K562 (cell line): ENCODE measurements around the gene FCRL6. TPM values are rescaled to one million over a fixed set of nuclear protein-coding genes. Genes with fewer than 3 reads are reported as not detected.

Experiments
- ATAC-seq: fragments of 200-7000 bp; cut with Tn5 transposase; 3 replicates; pipeline ENCODE4 v1.9.1; 2020; ENCODE audit warnings: moderate library complexity
- BruUV-seq: library from RNA; stranded (reverse); fragments of 400-500 nt; replicated peaks from 2 replicates; lab custom pipeline; 2021; lab: Mats Ljungman, UMichigan
- CTCF ChIA-PET: fragments of 300-600 bp; formaldehyde crosslinking; extraction: SDS; loops from one replicate; lab custom pipeline; 2021; ENCODE audit warnings: low intra/inter-chr PET ratio; lab: Yijun Ruan, JAX
- POLR2A ChIA-PET: fragments of 300-600, 350-650 bp; sonication (Branson Sonifier 250); formaldehyde crosslinking; extraction: SDS; loops from one replicate; lab custom pipeline; 2021; ENCODE audit warnings: antibody characterized with exemption, inconsistent platforms; lab: Yijun Ruan, JAX
- DNase-seq, 4 experiments: peaks; one replicate each; pipeline versions ENCODE4 v3.0.0 to v3.0.0-alpha.2; 2011 to 2018; ENCODE audit warnings: low spot score in 3 of 4, mixed read lengths in 3 of 4; ENCODE audit errors: extremely low read depth in 1 of 4
- FAIRE-seq: peaks from 2 replicates; lab custom pipeline; 2011; peaks lifted over from hg19 to GRCh38; lab: Jason Lieb, UNC
- H2AFZ ChIP-seq: 2 replicates; pipeline ENCODE4 v1.6.0; 2011; ENCODE audit warnings: low read depth, low read length, control low read depth, inconsistent platforms
- H3K27ac ChIP-seq: fragments of 200-600 bp; 3 replicates; pipeline ENCODE4 v1.8.0; 2011; ENCODE audit warnings: low read depth, mild to moderate bottlenecking, control low read depth, inconsistent platforms, low read length, moderate library complexity, mixed read lengths; ENCODE audit errors: extremely low read depth
- H3K27me3 ChIP-seq, 2 experiments: fragments of 300-600 bp in 1 of 2; 2 replicates in 1 of 2; 3 replicates in 1 of 2; pipeline versions ENCODE4 v1.6.0 to v1.8.0; 2011; ENCODE audit warnings: inconsistent platforms in 2 of 2, low read length in 2 of 2, mild to moderate bottlenecking in 1 of 2, mixed read lengths in 1 of 2, moderate library complexity in 1 of 2; ENCODE audit not compliant: control insufficient read depth in 2 of 2, insufficient read depth in 2 of 2
- H3K36me3 ChIP-seq: fragments of 300-600 bp; 3 replicates; pipeline ENCODE4 v1.8.0; 2011; ENCODE audit warnings: mild to moderate bottlenecking, low read length, inconsistent platforms; ENCODE audit not compliant: control insufficient read depth, insufficient read depth
- H3K4me1 ChIP-seq, 2 experiments: fragments of 200-600 bp in 1 of 2; replicated peaks in 1 of 2; 2 replicates in 1 of 2; 3 replicates in 1 of 2; pipeline versions ENCODE4 v1.5.1 to v1.8.0; 2011; ENCODE audit warnings: inconsistent platforms in 2 of 2, low read length in 2 of 2, mild to moderate bottlenecking in 1 of 2, mixed read lengths in 1 of 2, moderate library complexity in 1 of 2; ENCODE audit not compliant: control insufficient read depth in 2 of 2, insufficient read depth in 2 of 2
- H3K4me2 ChIP-seq: 2 replicates; pipeline ENCODE4 v1.6.1; 2011; ENCODE audit warnings: low read length, control low read depth, inconsistent platforms, mixed read lengths; ENCODE audit not compliant: insufficient read depth
- H3K4me3 ChIP-seq: fragments of 200-600 bp; sonication (generic), shearing (Covaris generic); 2 replicates; pipeline ENCODE4 v1.5.1; 2016; ENCODE audit warnings: control low read depth, inconsistent platforms
- H3K79me2 ChIP-seq: fragments of 200-600 bp; 3 replicates; pipeline ENCODE4 v1.8.0; 2011; ENCODE audit warnings: low read length, inconsistent platforms; ENCODE audit not compliant: control insufficient read depth, insufficient read depth
- H3K9ac ChIP-seq, 2 experiments: 2 replicates each; pipeline versions ENCODE4 v1.6.0 to v1.6.1; 2011; ENCODE audit warnings: low read depth in 2 of 2, low read length in 2 of 2, control low read depth in 1 of 2, inconsistent platforms in 1 of 2, mild to moderate bottlenecking in 1 of 2, mixed read lengths in 1 of 2; ENCODE audit not compliant: insufficient read depth in 1 of 2
- H3K9me1 ChIP-seq: one replicate; pipeline ENCODE4 v1.6.0; 2011; ENCODE audit warnings: inconsistent platforms, mild to moderate bottlenecking, low read length, moderate library complexity; ENCODE audit not compliant: control insufficient read depth, insufficient read depth
- H3K9me3 ChIP-seq: replicated peaks from 2 replicates; pipeline ENCODE4 v1.5.1; 2011; ENCODE audit warnings: low read depth, low read length, inconsistent platforms; ENCODE audit not compliant: control insufficient read depth, insufficient read depth
- H4K20me1 ChIP-seq: replicated peaks from 2 replicates; pipeline ENCODE4 v1.6.1; 2011; ENCODE audit warnings: low read length, inconsistent platforms, mixed read lengths; ENCODE audit not compliant: control insufficient read depth, insufficient read depth
- BCOR ChIP-seq: fragments of 450-650 bp; IDR thresholded peaks from 2 replicates; pipeline ENCODE4 v1.6.1; 2016
- ELF4 ChIP-seq: fragments of 450-650 bp; formaldehyde crosslinking; IDR thresholded peaks from 2 replicates; pipeline ENCODE4 v1.4.0; 2022; ENCODE audit warnings: missing genetic modification characterization
- EP300 ChIP-seq: IDR thresholded peaks from 2 replicates; pipeline ENCODE4 v1.6.1; 2012; ENCODE audit warnings: low read length, improper control_type of control experiment
- GATAD2A ChIP-seq: fragments of 450-650 bp; IDR thresholded peaks from 2 replicates; pipeline ENCODE4 v1.6.1; 2017
- JUNB ChIP-seq: fragments of 450-650 bp; formaldehyde crosslinking; conservative IDR thresholded peaks from 2 replicates; pipeline ENCODE4 v1.4.0; 2020; ENCODE audit warnings: mild to moderate bottlenecking
- NEUROD1 ChIP-seq: fragments of 150-350 bp; IDR thresholded peaks from 2 replicates; pipeline ENCODE4 v1.6.1; 2014; ENCODE audit warnings: borderline replicate concordance, low read length, low read depth; ENCODE audit not compliant: partially characterized antibody
- POLR2A ChIP-seq: fragments of 450-650 bp; conservative IDR thresholded peaks from 2 replicates; pipeline ENCODE4 v1.6.1; 2016
- SREBF2 ChIP-seq: sonication (generic); formaldehyde crosslinking; IDR thresholded peaks from 2 replicates; pipeline ENCODE4 v1.4.0; 2020; ENCODE audit warnings: mild to moderate bottlenecking, missing genetic modification reagents
- TBP ChIP-seq: optimal IDR thresholded peaks from 2 replicates; pipeline ENCODE3; 2011; ENCODE audit warnings: low read depth, low read length, improper control_type of control experiment
- TCF7L2 ChIP-seq: fragments of 150-350 bp; IDR thresholded peaks from 2 replicates; pipeline ENCODE4 v1.6.1; 2016; ENCODE audit warnings: low read depth, mild to moderate bottlenecking, low read length, moderate library complexity
- WHSC1 ChIP-seq: IDR thresholded peaks from one replicate; pipeline ENCODE4 v1.6.1; 2012; ENCODE audit warnings: low read length, control low read depth, inconsistent platforms
- XRCC5 ChIP-seq: fragments of 200-400 bp; formaldehyde crosslinking; IDR thresholded peaks from 2 replicates; pipeline ENCODE4 v1.6.1; 2017; ENCODE audit warnings: low read depth, mild to moderate bottlenecking, low read length
- ZC3H11A ChIP-seq: IDR thresholded peaks from 2 replicates; pipeline ENCODE4 v1.6.1; 2012; ENCODE audit warnings: low read depth, low read length, improper control_type of control experiment
- ZFX ChIP-seq: sonication (generic); formaldehyde crosslinking; IDR thresholded peaks from 2 replicates; pipeline ENCODE4 v1.8.0; 2022; ENCODE audit warnings: mild to moderate bottlenecking, missing genetic modification reagents, moderate library complexity
- ZNF23 ChIP-seq: fragments of 250-450 bp; sonication (Bioruptor Pico); IDR thresholded peaks from 2 replicates; pipeline ENCODE4 v1.4.0; 2020; ENCODE audit warnings: mild to moderate bottlenecking
- ZNF282 ChIP-seq: sonication (generic); formaldehyde crosslinking; IDR thresholded peaks from 2 replicates; pipeline ENCODE4 v1.8.1; 2023; ENCODE audit warnings: missing genetic modification reagents
- ZNF707 ChIP-seq: fragments of 250-450 bp; sonication (Bioruptor Pico); conservative IDR thresholded peaks from 2 replicates; pipeline ENCODE4 v1.8.0; 2022; ENCODE audit warnings: inconsistent platforms, mild to moderate bottlenecking, moderate library complexity
- WGBS: fragments of 100-300 bp; shearing (Covaris generic); methylation state at CpG from one replicate; pipeline ENCODE4 v1.1.6; 2016; ENCODE audit warnings: low coverage, mixed read lengths; ENCODE audit not compliant: insufficient coverage; ENCODE audit errors: missing lambda C conversion rate; 5-methylcytosine and 5-hydroxymethylcytosine counted together
- in situ Hi-C: fragments of 300-500 bp; cut with MboI; formaldehyde crosslinking; loops from 4 replicates; pipeline ENCODE4 v1.15.0; 2018; ENCODE audit warnings: inconsistent platforms, mixed read lengths
- intact Hi-C: fragments of 100-400 bp; cut with micrococcal nuclease; formaldehyde crosslinking; loops from 2 replicates; pipeline ENCODE4 v1.14.2; 2022
- polyA plus RNA-seq, 8 experiments: library from polyadenylated mRNA; depleted of rRNA in 4 of 8; stranded (reverse) in 5 of 8; unstranded in 3 of 8; fragments of >200 nt; fragmentation: Nextera tagmentation in 2 of 8; fragmentation: Illumina TruSeq in 1 of 8; extraction: Ambion mirVana in 2 of 8; extraction: Trizol in 1 of 8; gene quantifications; 2 replicates each; pipeline versions ENCODE4 v1.2.1 to v1.2.3, GENCODE V29; 2011 to 2014; ENCODE audit warnings: inconsistent platforms in 1 of 8, missing spikeins in 1 of 8
- total RNA-seq, 7 experiments: library from RNA; depleted of rRNA in 6 of 7; stranded (reverse); fragments of >200 nt in 6 of 7; fragmentation: Illumina TruSeq in 2 of 7; extraction: Trizol in 2 of 7; gene quantifications; 2 replicates each; pipeline versions ENCODE4 v1.2.1 to v1.2.3, GENCODE V29; 2011 to 2021; ENCODE audit warnings: low replicate concordance in 1 of 7
- TF ChIP-seq, protein P1 (sequence below), 2 experiments: fragments of 450-650 bp; conservative IDR thresholded peaks; 2 replicates each; pipeline ENCODE4 v1.6.1; 2017; ENCODE audit warnings: mild to moderate bottlenecking in 2 of 2, moderate library complexity in 2 of 2
- TF ChIP-seq, protein P2 (sequence below), 2 experiments: IDR thresholded peaks; 2 replicates each; pipeline ENCODE4 v1.6.1; 2012; ENCODE audit warnings: improper control_type of control experiment in 2 of 2, low read depth in 2 of 2, low read length in 2 of 2, borderline replicate concordance in 1 of 2

Gene FCRL6
- total and polyA plus RNA-seq, 9 of the 15 experiments (the other 6 are each of a cell fraction or from before 2014, with no cell fraction given): not detected

DNA sequence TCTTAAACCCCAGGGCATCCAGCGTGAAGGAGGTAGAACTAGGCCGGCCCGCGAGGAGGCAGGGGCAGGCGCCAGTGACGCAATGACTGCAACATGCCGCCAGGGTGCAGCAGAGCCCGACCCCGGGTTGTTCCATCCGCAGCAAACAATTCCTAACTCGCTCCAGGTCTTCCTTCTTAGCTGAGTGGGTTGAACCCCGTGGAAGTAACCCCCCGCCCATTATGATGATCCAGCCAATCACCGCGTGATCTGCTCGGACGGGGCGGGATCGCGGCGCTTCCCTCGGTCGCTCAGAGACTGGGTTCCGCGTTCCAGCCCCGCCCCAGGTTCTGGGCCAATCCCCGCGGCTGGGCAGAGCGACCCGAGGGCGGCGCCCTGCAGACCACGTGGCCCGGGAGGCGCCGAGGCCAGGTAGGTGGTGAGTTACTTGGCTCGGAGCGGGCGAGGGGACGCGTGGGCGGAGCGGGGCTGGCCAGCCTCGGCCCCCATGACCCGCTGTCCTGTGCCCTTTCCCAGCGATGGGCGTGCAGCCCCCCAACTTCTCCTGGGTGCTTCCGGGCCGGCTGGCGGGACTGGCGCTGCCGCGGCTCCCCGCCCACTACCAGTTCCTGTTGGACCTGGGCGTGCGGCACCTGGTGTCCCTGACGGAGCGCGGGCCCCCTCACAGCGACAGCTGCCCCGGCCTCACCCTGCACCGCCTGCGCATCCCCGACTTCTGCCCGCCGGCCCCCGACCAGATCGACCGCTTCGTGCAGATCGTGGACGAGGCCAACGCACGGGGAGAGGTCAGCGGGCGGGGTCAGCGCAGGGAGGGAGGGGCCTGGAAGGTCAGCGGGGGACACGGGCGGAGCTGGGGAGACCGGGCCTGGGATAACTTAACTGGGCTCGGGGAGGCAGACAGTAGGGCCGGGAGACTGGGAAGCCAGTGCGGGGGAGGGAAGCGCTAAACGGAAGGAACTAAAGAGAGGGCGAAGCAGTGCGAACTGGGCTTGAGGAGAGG lies 21.3 kb upstream of the FCRL6 start, which contains the start of gene DUSP23:
DUSP23 (plus strand) TSS at position 380 of the 1,000 bp plus-strand sequence; CDS start at position 519, 139 bp downstream.
- Histone ChIP-seq H3K79me2 (no peaks in the 10 kb centered on the region; the same call in 2 of the 3 replicates), H4K20me1 (no peaks in the 10 kb centered on the region; the same call in 1 of the 2 replicates), H3K4me2 (peak within 1 kb of the TSS; percentile 80), H3K4me1 (peaks cover 0 to 17% of the 10 kb centered on the region in 2 experiments; a peak in 3 of 5 replicates), H3K9me3 (no peaks in the 10 kb centered on the region), H2AFZ (peak within 1 kb of the TSS; percentile 91), H3K36me3 (no peaks in the 10 kb centered on the region), H3K9ac (peak within 1 kb of the TSS; percentile 46 to 90), H3K27me3 (peaks cover 0 to 3% of the 10 kb centered on the region in 2 experiments; a peak in 1 of 5 replicates), H3K27ac (peak within 1 kb of the TSS; percentile 58), H3K9me1 (no peaks in the 10 kb centered on the region), H3K4me3 (peak within 1 kb of the TSS; percentile 46)
- BruUV-seq: no TSS peak
- peak; percentile 99 for FAIRE-seq
- ATAC-seq: peak; percentile 100
- under 1% methylated on average over 66 of the region's 88 CpGs for WGBS
- ChIA-PET CTCF (interaction anchor here (1.0 to 2.1 kb wide), 6 partner anchors 10 to 225 kb away, joined by 4 to 12 read pairs (median 6); partner anchors contain the start of gene IGSF9), POLR2A (interaction anchor here (0.6 to 1.0 kb wide), 7 partner anchors 14 to 983 kb away, joined by 3 to 4 read pairs (median 3); no protein-coding TSS in a partner anchor)
- in situ Hi-C loops (no loop called here), intact Hi-C loops (loop anchor here (5.0 kb wide), 4 partner anchors 36 to 226 kb away; partner anchors contain the start of gene IGSF9)
- peak; percentile 95 to 99 (median 98) for DNase-seq
- TF ChIP-seq EP300 (no peak), NEUROD1 (peak; percentile 71), GATAD2A (no peak), ZNF23 (CRISPR knock-in tag) (no peak), ZNF707 (CRISPR knock-in tag) (no peak), ZNF282 (CRISPR knock-in tag) (0 out of 2 replicates have a peak, but pooled peaks have one; percentile 39), ELF4 (CRISPR knock-in tag) (no peak), SREBF2 (CRISPR knock-in tag) (no peak), WHSC1 (no peak), ZFX (CRISPR knock-in tag) (peak; percentile 71), POLR2A (peak; percentile 68), ZC3H11A (no peak), TCF7L2 (no peak), BCOR (no peak), XRCC5 (peak; percentile 80; the same call in 1 of the 2 replicates), JUNB (0 out of 2 replicates have a peak, but pooled peaks have one; percentile 4), TBP (peak; percentile 33)
- TF ChIP-seq, protein P1, sequence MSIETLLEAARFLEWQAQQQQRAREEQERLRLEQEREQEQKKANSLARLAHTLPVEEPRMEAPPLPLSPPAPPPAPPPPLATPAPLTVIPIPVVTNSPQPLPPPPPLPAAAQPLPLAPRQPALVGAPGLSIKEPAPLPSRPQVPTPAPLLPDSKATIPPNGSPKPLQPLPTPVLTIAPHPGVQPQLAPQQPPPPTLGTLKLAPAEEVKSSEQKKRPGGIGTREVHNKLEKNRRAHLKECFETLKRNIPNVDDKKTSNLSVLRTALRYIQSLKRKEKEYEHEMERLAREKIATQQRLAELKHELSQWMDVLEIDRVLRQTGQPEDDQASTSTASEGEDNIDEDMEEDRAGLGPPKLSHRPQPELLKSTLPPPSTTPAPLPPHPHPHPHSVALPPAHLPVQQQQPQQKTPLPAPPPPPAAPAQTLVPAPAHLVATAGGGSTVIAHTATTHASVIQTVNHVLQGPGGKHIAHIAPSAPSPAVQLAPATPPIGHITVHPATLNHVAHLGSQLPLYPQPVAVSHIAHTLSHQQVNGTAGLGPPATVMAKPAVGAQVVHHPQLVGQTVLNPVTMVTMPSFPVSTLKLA (conservative IDR thresholded peaks at IDR 0.05): peak; percentile 98 to 99
- TF ChIP-seq, protein P2, sequence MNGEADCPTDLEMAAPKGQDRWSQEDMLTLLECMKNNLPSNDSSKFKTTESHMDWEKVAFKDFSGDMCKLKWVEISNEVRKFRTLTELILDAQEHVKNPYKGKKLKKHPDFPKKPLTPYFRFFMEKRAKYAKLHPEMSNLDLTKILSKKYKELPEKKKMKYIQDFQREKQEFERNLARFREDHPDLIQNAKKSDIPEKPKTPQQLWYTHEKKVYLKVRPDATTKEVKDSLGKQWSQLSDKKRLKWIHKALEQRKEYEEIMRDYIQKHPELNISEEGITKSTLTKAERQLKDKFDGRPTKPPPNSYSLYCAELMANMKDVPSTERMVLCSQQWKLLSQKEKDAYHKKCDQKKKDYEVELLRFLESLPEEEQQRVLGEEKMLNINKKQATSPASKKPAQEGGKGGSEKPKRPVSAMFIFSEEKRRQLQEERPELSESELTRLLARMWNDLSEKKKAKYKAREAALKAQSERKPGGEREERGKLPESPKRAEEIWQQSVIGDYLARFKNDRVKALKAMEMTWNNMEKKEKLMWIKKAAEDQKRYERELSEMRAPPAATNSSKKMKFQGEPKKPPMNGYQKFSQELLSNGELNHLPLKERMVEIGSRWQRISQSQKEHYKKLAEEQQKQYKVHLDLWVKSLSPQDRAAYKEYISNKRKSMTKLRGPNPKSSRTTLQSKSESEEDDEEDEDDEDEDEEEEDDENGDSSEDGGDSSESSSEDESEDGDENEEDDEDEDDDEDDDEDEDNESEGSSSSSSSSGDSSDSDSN (IDR thresholded peaks at IDR 0.05; ENCODE audit: borderline replicate concordance in 1 of 2, low read depth in 2 of 2, low read length in 2 of 2): 0 out of 4 replicates have a peak, but pooled peaks of 1 of the 2 experiments have one; percentile 38
